ENCODE results near the gene DNAJA3. TPM values are rescaled to one million over a fixed set of nuclear protein-coding genes. Genes with fewer than 3 reads are reported as not detected.

Gene DNAJA3
- total and polyA plus RNA-seq, 10 of the 15 experiments (the other 5 are each of a cell fraction or from before 2014, with no cell fraction given) = 8.4 to 141 (median 60.8) TPM

DNA sequence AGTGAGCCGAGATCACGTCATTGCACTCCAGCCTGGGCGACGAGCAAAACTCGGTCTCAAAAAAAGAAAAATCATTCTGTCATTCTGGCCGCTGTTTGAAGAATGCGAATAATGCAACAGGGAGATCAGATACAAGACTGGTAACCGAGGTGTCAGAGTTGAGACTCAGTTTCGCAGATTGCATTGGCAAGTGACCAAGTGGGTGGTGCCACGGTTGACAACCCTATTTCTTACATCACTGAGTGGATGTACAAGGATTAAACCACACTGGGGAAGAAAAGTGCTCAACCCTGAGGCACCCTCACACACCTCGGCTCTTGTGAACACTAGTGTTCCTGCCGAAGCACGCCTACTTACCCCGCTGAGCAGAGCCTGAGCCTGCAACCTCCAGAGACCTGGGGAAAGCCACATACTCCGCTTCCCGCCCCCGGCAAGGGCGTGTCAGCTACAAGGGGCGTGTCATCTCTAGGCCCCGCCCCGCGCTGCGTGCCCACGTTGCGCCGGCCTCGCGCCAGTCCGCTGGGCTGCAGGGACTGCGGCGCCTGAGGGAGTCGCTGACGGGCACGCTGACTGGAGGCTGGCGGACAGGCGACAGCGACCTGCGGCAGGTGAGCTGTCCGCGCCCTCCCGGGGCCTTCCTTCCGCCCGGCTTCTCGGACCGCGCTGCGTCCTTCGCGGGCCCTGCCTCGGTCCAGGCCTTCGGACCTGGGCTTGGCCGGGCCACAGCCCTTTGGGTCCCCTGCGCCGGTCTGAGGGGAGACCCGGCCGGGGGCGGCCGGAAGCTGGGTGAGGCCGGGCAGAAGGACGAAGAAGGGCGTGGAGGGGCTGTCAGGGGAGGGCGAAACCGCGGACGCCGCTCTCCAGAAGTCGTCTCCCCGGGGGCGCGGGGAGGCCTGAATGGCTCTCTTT lies 50.5 kb downstream of the DNAJA3 start, which contains the start of gene HMOX2 (continued):
- 0 out of 4 replicates have a peak, but pooled peaks of 1 of the 2 experiments have one; percentile 8 for TF ChIP-seq EP300 (IDR thresholded peaks at IDR 0.05; ENCODE audit: borderline replicate concordance in 1 of 2, control insufficient read depth in 1 of 2, low read depth in 2 of 2, low read length in 2 of 2)
- TF ChIP-seq, protein P1, sequence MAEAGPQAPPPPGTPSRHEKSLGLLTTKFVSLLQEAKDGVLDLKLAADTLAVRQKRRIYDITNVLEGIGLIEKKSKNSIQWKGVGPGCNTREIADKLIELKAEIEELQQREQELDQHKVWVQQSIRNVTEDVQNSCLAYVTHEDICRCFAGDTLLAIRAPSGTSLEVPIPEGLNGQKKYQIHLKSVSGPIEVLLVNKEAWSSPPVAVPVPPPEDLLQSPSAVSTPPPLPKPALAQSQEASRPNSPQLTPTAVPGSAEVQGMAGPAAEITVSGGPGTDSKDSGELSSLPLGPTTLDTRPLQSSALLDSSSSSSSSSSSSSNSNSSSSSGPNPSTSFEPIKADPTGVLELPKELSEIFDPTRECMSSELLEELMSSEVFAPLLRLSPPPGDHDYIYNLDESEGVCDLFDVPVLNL (IDR thresholded peaks at IDR 0.05; ENCODE audit: low read depth, low read length) = peak; percentile 62
- no peak for TF ChIP-seq E2F8 (IDR thresholded peaks at IDR 0.05; ENCODE audit: low read depth, partially characterized antibody)

GRCh38 chr16:4477966-4478365 lies 52.3 kb downstream of the DNAJA3 start:
- RAD21 ChIA-PET (ENCODE audit: unreplicated experiment) = interaction anchor here (2.7 kb wide), 1 partner anchor 28 kb away, joined by 14 read pairs; no protein-coding TSS in a partner anchor
- Histone ChIP-seq H3K27ac (ENCODE audit: control insufficient read depth, insufficient read depth) (no peak overlapping the region), H3K4me3 (peak overlapping the region; percentile 98), H4K20me1 (ENCODE audit: control insufficient read depth, insufficient read depth) (no peaks in the 10 kb centered on the region), H3K4me2 (ENCODE audit: control insufficient read depth, insufficient read depth) (peak overlapping the region; percentile 46; the same call in 1 of the 2 replicates), H3K79me2 (ENCODE audit: control insufficient read depth, insufficient read depth, low read length) (peaks cover 36% of the 10 kb centered on the region), H3K9ac (ENCODE audit: control insufficient read depth, insufficient read depth, low read length) (no peak overlapping the region), H3K36me3 (ENCODE audit: control insufficient read depth in 2 of 2, insufficient read depth in 2 of 2, low read length in 1 of 2) (no peaks in the 10 kb centered on the region; a peak in 1 of 4 replicates), H3K27me3 (replicated peaks in 1 of 2; ENCODE audit: control insufficient read depth in 2 of 2, insufficient read depth in 2 of 2, low read length in 1 of 2) (no peaks in the 10 kb centered on the region), H3K4me1 (ENCODE audit: control insufficient read depth, insufficient read depth, low read length) (peaks cover 4% of the 10 kb centered on the region; the same call in 1 of the 2 replicates), H3K9me3 (replicated peaks; ENCODE audit: control insufficient read depth, insufficient read depth, low read length) (no peaks in the 10 kb centered on the region), H2AFZ (ENCODE audit: control insufficient read depth, low read depth, low read length) (no peak overlapping the region)
- no peak for DNase-seq (ENCODE audit: low read depth, low spot score)
- POLR2A ChIA-PET = interaction anchor here (0.5 to 1.4 kb wide), 5 partner anchors 20 to 691 kb away, joined by 3 to 6 read pairs (median 3); no protein-coding TSS in a partner anchor
- FAIRE-seq = no peak
- intact Hi-C loops (cut with micrococcal nuclease; ENCODE audit: unreplicated experiment) (loop anchor here (2.0 to 10.0 kb wide), 3 partner anchors 23 to 123 kb away; partner anchors contain the start of genes CORO7 and PAM16), in situ Hi-C loops (cut with MboI) (no loop called here)
- BruUV-seq (replicated peaks) = TSS peak; percentile 51
- SMC1A ChIA-PET (ENCODE audit: uncharacterized antibody, unreplicated experiment) = interaction anchor here (1.0 to 1.5 kb wide), 2 partner anchors 9 to 29 kb away, joined by 4 to 5 read pairs; no protein-coding TSS in a partner anchor
- TF ChIP-seq, protein P2, sequence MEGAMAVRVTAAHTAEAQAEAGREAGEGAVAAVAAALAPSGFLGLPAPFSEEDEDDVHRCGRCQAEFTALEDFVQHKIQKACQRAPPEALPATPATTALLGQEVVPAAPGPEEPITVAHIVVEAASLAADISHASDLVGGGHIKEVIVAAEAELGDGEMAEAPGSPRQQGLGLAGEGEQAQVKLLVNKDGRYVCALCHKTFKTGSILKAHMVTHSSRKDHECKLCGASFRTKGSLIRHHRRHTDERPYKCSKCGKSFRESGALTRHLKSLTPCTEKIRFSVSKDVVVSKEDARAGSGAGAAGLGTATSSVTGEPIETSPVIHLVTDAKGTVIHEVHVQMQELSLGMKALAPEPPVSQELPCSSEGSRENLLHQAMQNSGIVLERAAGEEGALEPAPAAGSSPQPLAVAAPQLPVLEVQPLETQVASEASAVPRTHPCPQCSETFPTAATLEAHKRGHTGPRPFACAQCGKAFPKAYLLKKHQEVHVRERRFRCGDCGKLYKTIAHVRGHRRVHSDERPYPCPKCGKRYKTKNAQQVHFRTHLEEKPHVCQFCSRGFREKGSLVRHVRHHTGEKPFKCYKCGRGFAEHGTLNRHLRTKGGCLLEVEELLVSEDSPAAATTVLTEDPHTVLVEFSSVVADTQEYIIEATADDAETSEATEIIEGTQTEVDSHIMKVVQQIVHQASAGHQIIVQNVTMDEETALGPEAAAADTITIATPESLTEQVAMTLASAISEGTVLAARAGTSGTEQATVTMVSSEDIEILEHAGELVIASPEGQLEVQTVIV (IDR thresholded peaks at IDR 0.05; ENCODE audit: borderline replicate concordance, partially characterized antibody) = no peak
- TF ChIP-seq, protein P3, sequence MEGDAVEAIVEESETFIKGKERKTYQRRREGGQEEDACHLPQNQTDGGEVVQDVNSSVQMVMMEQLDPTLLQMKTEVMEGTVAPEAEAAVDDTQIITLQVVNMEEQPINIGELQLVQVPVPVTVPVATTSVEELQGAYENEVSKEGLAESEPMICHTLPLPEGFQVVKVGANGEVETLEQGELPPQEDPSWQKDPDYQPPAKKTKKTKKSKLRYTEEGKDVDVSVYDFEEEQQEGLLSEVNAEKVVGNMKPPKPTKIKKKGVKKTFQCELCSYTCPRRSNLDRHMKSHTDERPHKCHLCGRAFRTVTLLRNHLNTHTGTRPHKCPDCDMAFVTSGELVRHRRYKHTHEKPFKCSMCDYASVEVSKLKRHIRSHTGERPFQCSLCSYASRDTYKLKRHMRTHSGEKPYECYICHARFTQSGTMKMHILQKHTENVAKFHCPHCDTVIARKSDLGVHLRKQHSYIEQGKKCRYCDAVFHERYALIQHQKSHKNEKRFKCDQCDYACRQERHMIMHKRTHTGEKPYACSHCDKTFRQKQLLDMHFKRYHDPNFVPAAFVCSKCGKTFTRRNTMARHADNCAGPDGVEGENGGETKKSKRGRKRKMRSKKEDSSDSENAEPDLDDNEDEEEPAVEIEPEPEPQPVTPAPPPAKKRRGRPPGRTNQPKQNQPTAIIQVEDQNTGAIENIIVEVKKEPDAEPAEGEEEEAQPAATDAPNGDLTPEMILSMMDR (IDR thresholded peaks at IDR 0.05 in 2 of 3, conservative IDR thresholded peaks at IDR 0.05 in 1 of 3; ENCODE audit: control insufficient read depth in 2 of 3, extremely low read depth in 1 of 3, insufficient read depth in 1 of 3, low read depth in 3 of 3, low read length in 3 of 3) = peak in 1 of 3 experiments; percentile 16; a peak in 1 of 6 replicates
- 75% methylated on average over 2 of the region's 2 CpGs for WGBS (ENCODE audit: insufficient coverage, insufficient replicate concordance, low lambda C conversion rate, missing lambda C conversion rate)
- CTCF ChIA-PET = interaction anchor here (0.8 to 1.8 kb wide), 2 partner anchors 28 to 70 kb away, joined by 3 to 7 read pairs; no protein-coding TSS in a partner anchor
- ATAC-seq = no peak

Data from GM12878 (cell line).